IPS-15b (cell line): ENCODE measurements around the gene NTF3.

Experiments used
- H3K27me3 ChIP-seq: one replicate; pipeline ENCODE4 v1.6.1; 2013; ENCODE audit warnings: low read length; ENCODE audit not compliant: control insufficient read depth, insufficient read depth
- H3K36me3 ChIP-seq: one replicate; pipeline ENCODE4 v1.6.1; 2013; ENCODE audit warnings: low read length; ENCODE audit not compliant: control insufficient read depth, insufficient read depth
- H3K4me1 ChIP-seq: one replicate; pipeline ENCODE4 v1.6.1; 2013; ENCODE audit warnings: mild to moderate bottlenecking, low read length; ENCODE audit not compliant: control insufficient read depth, insufficient read depth
- H3K4me3 ChIP-seq: one replicate; pipeline ENCODE4 v1.5.1; 2013; ENCODE audit warnings: low read depth, low read length
- H3K9ac ChIP-seq: one replicate; pipeline ENCODE4 v1.6.1; 2013; ENCODE audit warnings: low read depth, mild to moderate bottlenecking, low read length
- H3K9me3 ChIP-seq: one replicate; pipeline ENCODE4 v1.6.1; 2013; ENCODE audit warnings: mild to moderate bottlenecking, low read length; ENCODE audit not compliant: control insufficient read depth, insufficient read depth

NTF3 gene

DNA sequence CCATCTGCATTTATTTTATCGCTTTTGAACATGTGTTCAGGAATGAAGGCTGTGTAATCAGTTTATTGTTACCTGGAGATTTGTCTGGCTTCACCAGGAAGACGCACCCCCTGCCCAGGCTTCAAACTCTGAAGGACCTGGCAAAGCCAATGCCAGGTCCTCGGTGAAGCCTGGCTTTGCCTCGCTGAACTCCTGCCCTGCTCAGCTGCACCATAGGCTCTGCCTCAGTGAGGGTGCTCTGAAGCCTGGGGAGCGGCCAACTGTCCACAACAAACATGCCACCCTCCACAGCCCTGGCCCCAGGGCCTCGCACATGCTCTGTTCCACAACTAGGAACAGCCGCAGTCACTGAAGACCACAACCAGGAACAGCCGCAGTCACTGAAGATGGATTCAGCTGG lies 66.9 kb downstream of the NTF3 start:
- Histone ChIP-seq H3K4me3 (no peak overlapping the region), H3K36me3 (no peaks in the 10 kb centered on the region), H3K4me1 (no peaks in the 10 kb centered on the region), H3K9ac (no peak overlapping the region), H3K9me3 (no peaks in the 10 kb centered on the region), H3K27me3 (no peaks in the 10 kb centered on the region)

DNA sequence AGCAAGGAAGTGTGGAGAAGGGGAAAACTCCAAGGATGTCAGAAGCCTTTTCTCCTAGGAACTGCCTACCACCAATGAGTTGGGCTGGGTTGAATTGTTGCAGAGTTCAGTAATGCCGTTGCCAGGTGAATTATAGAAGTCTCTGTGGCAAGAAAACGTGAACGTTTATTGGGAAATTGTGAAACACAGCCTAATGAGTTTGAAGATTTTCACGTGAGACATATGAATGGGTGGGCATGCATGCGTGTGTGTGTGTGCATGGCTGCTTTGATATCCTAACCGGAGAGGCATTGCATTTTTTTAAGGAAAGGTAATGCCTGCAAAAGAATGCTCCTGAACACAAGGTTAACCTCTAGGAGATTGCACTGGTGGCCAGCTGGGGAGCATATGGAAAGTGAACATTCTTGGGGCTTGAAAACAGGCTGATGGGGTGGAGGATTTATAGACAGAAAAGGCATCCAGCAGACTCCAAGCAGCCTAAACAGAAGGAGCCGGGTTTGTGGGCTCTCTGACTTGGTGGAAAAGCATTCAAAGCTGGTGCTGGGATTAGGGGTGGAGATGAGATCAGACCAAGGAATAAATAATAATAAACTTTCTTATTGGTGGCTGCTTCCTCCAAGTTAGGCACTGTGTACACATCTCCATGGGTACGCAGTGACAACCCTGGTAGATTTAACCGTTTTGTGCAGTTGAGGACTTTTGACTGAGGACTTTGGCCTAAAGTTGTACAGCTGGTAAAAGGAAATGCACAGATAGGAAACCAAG lies 67.8 kb downstream of the NTF3 start:
- Histone ChIP-seq H3K27me3 (no peaks in the 10 kb centered on the region), H3K4me3 (no peak overlapping the region), H3K4me1 (no peaks in the 10 kb centered on the region), H3K9ac (no peak overlapping the region), H3K9me3 (no peaks in the 10 kb centered on the region), H3K36me3 (no peaks in the 10 kb centered on the region)

DNA sequence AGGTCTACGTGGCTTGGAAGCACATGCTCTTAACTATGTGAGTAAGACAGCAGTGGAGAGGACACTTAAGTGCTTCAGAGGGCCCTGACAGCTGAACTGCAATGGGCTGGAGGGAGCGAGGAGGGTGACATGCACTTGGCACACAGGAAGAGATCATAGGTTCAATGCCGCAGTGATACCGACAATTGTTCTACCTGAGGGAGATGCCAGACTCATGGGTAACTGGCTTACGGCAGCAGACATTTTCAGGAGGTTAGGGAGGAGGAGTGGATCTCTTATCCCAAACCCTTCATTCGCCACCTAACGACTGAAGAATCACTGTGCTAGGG lies 68.4 kb downstream of the NTF3 start:
- H3K36me3 ChIP-seq, result no peaks in the 10 kb centered on the region
- no peaks in the 10 kb centered on the region for H3K9me3 ChIP-seq
- no peak overlapping the region for H3K9ac ChIP-seq
- no peaks in the 10 kb centered on the region for H3K27me3 ChIP-seq
- no peak overlapping the region for H3K4me3 ChIP-seq
- H3K4me1 ChIP-seq, result no peaks in the 10 kb centered on the region

DNA sequence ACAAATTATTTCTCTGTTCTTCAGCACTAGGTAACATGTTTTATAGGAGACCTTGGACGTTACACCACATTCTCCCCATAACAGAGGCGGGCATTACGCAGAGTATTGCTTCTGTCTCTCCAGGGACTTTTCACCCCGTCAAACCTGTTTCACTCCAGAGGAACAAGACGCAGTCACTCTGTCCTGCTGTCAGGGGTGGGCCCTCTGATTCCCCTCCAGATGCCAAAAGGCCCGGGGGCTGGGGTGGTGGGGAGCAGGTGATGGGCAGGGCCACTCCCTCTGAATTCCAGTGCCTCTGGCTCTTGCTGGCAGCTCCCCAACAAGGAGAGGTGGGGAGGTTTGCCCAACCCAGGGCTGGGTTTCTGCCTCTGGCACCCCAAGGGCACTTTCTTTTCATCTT lies 71.9 kb downstream of the NTF3 start:
- Histone ChIP-seq H3K4me1 (no peaks in the 10 kb centered on the region), H3K4me3 (no peak overlapping the region), H3K9ac (no peak overlapping the region), H3K9me3 (no peaks in the 10 kb centered on the region), H3K36me3 (no peaks in the 10 kb centered on the region), H3K27me3 (no peaks in the 10 kb centered on the region)

DNA sequence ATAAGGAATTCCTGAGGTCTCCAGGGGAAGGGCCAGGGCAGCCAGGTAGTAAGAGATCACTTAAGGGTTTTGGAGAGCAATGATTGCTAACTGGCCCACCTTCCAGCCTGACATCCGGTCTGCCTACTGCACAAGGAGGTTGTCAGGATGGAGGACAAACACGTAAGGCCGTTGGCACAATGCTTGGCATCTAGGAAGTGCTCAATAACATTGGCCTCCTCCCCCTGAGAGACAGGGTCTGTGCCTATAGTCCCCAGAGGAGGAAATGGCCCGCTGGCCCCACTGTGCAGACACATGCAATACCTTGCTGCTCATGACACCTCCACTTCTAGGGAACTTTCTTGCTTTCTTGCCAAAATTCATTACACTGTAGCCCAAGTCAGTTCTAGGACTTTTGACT lies 73.2 kb downstream of the NTF3 start:
- Histone ChIP-seq H3K27me3 (no peaks in the 10 kb centered on the region), H3K4me3 (no peak overlapping the region), H3K36me3 (no peaks in the 10 kb centered on the region), H3K4me1 (no peaks in the 10 kb centered on the region), H3K9me3 (no peaks in the 10 kb centered on the region), H3K9ac (no peak overlapping the region)

DNA sequence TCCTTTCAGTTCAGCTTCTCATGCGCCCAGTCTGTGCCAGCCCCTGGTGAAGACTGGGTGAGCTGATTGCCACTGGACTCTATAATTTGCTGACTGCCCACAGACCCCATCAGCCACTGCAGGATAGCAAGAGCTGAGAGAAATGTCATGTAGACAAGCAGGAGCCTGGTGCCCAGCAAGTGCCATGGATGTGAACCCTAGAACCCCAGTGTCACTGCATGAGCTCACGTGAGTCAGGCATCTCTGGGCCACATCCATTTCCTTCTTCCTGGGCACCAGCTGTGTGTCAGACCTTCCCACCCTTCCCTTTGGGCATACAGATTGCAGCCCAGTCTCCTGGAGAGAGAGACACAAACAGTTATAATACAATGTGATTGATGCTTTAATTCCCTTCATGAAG lies 73.8 kb downstream of the NTF3 start:
- H3K9me3 ChIP-seq, result no peaks in the 10 kb centered on the region
- H3K27me3 ChIP-seq, result peaks cover 2% of the 10 kb centered on the region
- H3K4me1 ChIP-seq, result no peaks in the 10 kb centered on the region
- H3K9ac ChIP-seq, result no peak overlapping the region
- no peaks in the 10 kb centered on the region for H3K36me3 ChIP-seq
- no peak overlapping the region for H3K4me3 ChIP-seq

DNA sequence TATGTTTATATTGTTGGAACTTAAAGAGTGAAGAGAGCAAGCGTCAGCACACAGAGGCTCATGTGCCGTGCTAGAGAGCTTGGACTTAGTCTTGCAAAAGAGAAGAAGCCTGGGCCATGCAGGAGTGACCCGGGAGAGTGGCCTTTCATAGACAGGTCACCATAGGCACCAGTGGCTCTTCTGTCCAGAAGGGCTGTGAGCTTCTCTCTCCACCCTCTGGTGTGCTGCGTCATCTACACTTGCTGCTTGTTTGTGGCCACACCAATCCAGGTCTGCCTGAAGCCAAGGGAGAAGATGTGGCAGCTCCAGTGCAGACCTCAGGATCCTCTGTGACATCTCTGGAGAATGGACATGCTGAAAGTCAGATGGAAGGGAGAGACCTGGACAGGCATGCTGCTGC lies 74.4 kb downstream of the NTF3 start:
- peaks cover 2% of the 10 kb centered on the region for H3K27me3 ChIP-seq

DNA sequence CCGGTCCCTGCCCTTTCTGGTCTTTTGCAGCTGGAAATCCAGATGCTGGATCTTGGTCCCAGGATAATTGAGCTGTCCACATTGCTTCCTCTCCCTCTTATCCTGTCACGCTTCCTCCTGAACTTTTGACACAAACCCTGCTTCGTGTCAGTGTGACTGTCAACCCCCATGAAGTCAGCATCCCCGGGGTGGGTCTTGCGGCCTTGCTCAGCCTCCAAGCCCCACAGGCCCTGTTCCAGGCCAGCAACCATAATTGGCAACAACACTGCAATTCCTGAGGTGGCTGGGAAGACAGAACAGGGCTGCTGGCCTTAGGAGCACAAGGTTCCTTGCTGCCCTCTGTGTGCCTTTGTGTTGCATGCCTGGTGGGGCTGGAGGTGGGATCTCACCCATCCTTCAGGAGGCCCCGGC lies 74.9 kb downstream of the NTF3 start:
- H3K36me3 ChIP-seq, result no peaks in the 10 kb centered on the region
- no peak overlapping the region for H3K9ac ChIP-seq
- H3K4me3 ChIP-seq, result no peak overlapping the region
- H3K9me3 ChIP-seq, result no peaks in the 10 kb centered on the region
- no peaks in the 10 kb centered on the region for H3K4me1 ChIP-seq
- peaks cover 2% of the 10 kb centered on the region for H3K27me3 ChIP-seq

More for the DNA sequence above, 74.4 kb downstream of the NTF3 start:
- no peak overlapping the region for H3K4me3 ChIP-seq
- no peak overlapping the region for H3K9ac ChIP-seq
- no peaks in the 10 kb centered on the region for H3K9me3 ChIP-seq
- no peaks in the 10 kb centered on the region for H3K4me1 ChIP-seq
- H3K36me3 ChIP-seq, result no peaks in the 10 kb centered on the region

DNA sequence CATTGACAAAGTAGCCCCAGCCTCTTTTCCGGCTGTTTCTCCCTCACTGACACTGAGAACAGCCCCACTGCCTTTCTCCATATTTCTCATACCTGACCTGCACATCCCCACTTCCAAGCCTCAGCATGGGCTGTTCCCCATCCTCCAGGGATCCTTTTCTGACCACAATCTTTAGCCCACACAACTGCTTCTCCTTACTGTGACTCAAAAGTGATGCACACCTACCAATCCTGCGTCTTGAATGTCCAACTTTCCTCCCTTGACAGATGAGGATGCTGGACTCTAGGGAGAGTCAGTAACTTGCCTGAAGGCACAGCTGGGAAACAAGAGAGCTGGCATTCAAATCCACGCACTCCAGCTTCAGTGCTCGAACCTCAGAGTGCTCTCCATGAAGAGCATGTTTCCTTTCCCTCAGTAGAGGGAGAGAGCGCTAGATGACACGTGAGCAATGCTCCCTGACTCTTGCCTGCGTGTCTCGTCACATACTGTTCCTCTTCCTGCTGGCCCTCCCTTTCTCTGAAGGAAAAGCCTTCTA lies 75.6 kb downstream of the NTF3 start:
- Histone ChIP-seq H3K4me1 (no peaks in the 10 kb centered on the region), H3K4me3 (no peak overlapping the region), H3K36me3 (no peaks in the 10 kb centered on the region), H3K9me3 (no peaks in the 10 kb centered on the region), H3K9ac (no peak overlapping the region), H3K27me3 (peaks cover 2% of the 10 kb centered on the region)

DNA sequence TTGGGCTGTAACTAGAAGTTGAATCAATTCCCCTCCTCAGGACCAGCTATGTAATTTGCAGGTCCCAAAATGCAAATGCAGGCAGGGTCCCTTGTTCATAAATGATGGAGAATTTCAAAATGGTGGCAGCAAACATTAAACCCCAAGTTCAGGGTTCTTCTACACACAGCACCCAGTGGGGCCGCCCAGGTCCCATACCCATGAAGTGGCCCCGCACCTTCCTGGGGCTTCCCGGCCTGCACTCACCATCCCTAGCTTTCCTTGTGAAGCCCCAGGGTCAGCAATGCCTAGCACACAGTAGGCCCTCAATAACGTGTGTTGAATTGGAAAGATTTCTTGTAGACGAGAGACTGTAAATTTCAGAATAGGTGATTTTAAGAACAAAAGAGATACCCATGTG lies 76.0 kb downstream of the NTF3 start:
- Histone ChIP-seq H3K4me1 (no peaks in the 10 kb centered on the region), H3K36me3 (no peaks in the 10 kb centered on the region), H3K27me3 (peaks cover 2% of the 10 kb centered on the region)

DNA sequence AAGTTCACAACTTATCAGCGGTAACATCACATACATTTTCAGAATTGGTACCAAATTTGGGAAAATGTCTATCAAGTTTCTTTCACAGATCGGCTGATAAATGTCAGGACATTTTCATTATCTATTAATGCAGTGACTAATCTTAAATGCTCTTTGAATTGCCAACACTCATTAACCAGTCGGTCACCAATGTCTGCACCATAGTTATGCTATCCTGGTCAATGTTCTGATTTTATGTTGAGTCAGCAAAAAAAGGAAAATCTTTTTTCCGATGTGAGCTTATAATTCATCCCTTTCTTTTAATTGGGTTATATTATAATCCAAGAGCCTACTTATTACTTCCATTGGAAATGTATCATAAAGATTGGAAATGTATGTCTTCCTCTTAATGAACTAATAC lies 77.2 kb downstream of the NTF3 start:
- Histone ChIP-seq H3K9me3 (no peaks in the 10 kb centered on the region), H3K4me3 (no peak overlapping the region), H3K9ac (no peak overlapping the region), H3K36me3 (no peaks in the 10 kb centered on the region), H3K27me3 (peaks cover 2% of the 10 kb centered on the region), H3K4me1 (no peaks in the 10 kb centered on the region)

More for the DNA sequence above, 76.0 kb downstream of the NTF3 start:
- Histone ChIP-seq H3K9me3 (no peaks in the 10 kb centered on the region), H3K9ac (no peak overlapping the region), H3K4me3 (no peak overlapping the region)

DNA sequence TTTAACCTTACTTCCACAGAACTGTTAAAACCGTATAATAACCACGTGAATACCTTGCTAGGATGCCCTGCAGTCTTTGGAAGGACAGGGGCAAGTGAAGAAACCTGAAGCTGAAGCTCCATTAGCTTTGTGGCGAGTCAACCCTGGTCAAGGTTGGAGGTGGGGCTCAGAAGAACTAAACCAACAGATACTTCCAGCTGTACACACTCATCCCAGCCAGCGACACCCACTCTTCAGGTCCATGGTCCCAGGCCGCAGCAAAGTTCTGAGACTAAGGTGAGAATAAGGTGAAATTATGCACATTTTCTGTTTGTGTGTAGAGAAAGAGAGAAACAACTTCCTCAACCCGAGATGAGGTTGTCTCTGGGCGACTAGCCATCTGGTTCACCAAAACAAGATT lies 77.6 kb downstream of the NTF3 start:
- no peaks in the 10 kb centered on the region for H3K36me3 ChIP-seq
- no peaks in the 10 kb centered on the region for H3K9me3 ChIP-seq
- no peaks in the 10 kb centered on the region for H3K4me1 ChIP-seq
- H3K4me3 ChIP-seq, result no peak overlapping the region
- peaks cover 2% of the 10 kb centered on the region for H3K27me3 ChIP-seq
- H3K9ac ChIP-seq, result no peak overlapping the region
